ENCODE measurements around the gene TTPAL.

GRCh38 chr20:44429017-44429339 lies 46.7 kb upstream of the TTPAL start:
- TF ChIP-seq CTCF (conservative IDR thresholded peaks at IDR 0.05; ENCODE audit: low read length) (no peak), EZH2phosphoT487 (IDR thresholded peaks at IDR 0.05; ENCODE audit: borderline replicate concordance, low read depth, low read length) (no peak)
